Muscle of leg (tissue), 11 donors: Measurements from ENCODE around the gene POLR2C. TPM values are rescaled to one million over a fixed set of nuclear protein-coding genes. Genes with fewer than 3 reads are reported as not detected.
A peak's percentile ranks its signal among the peaks of the same experiment; 100 is the strongest.
"Not testable (repeated sequence)": the region's sequence is repeated elsewhere in the genome, so short reads cannot be mapped to it uniquely, and the experiment has no call there.

Experiments used
- DNase-seq: peaks from one replicate; pipeline ENCODE4 v3.0.0; 2013
- H3K27ac ChIP-seq: one replicate; pipeline ENCODE4 v1.5.1; 2013; ENCODE audit warnings: mild to moderate bottlenecking, low read length, control low read depth
- H3K27me3 ChIP-seq: one replicate; pipeline ENCODE4 v1.6.1; 2013; ENCODE audit warnings: low read length; ENCODE audit not compliant: control insufficient read depth, insufficient read depth
- H3K36me3 ChIP-seq: one replicate; pipeline ENCODE4 v1.6.1; 2013; ENCODE audit warnings: low read length; ENCODE audit not compliant: control insufficient read depth, insufficient read depth
- H3K4me1 ChIP-seq: one replicate; pipeline ENCODE4 v1.6.1; 2013; ENCODE audit warnings: low read length; ENCODE audit not compliant: control insufficient read depth, insufficient read depth
- H3K4me3 ChIP-seq: one replicate; pipeline ENCODE4 v1.5.1; 2013; ENCODE audit warnings: low read length, control low read depth
- H3K9me3 ChIP-seq: replicated peaks from 2 replicates; pipeline ENCODE4 v1.6.1; 2013; ENCODE audit warnings: low read depth, low read length; ENCODE audit not compliant: control insufficient read depth
- WGBS: methylation state at CpG from one replicate; pipeline ENCODE4 v1.1.5; 2013; ENCODE audit warnings: missing lambda C conversion rate; ENCODE audit not compliant: insufficient coverage; 5-methylcytosine and 5-hydroxymethylcytosine counted together
- polyA plus RNA-seq, 8 donors: library from polyadenylated mRNA; unstranded; fragments of 120-200 nt; gene quantifications; one replicate each; pipeline versions ENCODE4 v1.2.1 to v1.2.3, GENCODE V29; 2013; ENCODE audit warnings: inconsistent platforms in 1 of 8, low replicate concordance in 1 of 8; ENCODE audit not compliant: insufficient read length in 8 of 8, insufficient read depth in 1 of 8
- total RNA-seq: library from RNA; stranded (reverse); fragments of 120-200 nt; gene quantifications from one replicate; pipeline ENCODE4 v1.2.4, GENCODE V29; 2013

Gene POLR2C
- total and polyA plus RNA-seq, 9 donors = 44.3 to 56.7 (median 49.4) TPM

DNA sequence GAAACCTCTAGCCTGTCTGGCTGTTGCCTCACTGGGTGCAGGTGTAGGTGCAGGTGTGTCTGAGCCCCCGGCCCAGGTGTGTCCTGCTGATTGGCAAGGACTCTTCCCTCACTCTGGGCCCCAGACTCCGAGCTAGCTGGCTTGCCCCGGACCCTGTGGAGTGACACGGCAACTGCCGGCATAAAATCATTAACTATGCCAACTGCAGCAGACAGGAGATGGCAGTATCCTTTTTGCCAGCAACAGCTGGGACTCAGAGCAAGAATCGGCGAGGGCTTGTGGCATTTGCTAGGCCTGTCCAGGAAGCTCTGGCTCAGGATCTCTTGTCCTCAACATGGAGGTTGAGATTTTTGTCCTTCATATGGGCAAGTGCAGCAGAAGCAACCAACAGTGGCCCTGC, 36.1 kb upstream of the POLR2C start:
- peaks cover 31% of the 10 kb centered on the region for H3K4me1 ChIP-seq
- H3K27me3 ChIP-seq = no peaks in the 10 kb centered on the region
- H3K27ac ChIP-seq = peak overlapping the region; percentile 62
- peak; percentile 80 for DNase-seq
- H3K4me3 ChIP-seq = no peak overlapping the region
- H3K36me3 ChIP-seq = peaks cover 36% of the 10 kb centered on the region
- 79% methylated on average over 7 of the region's 7 CpGs for WGBS
- no peaks in the 10 kb centered on the region for H3K9me3 ChIP-seq

DNA sequence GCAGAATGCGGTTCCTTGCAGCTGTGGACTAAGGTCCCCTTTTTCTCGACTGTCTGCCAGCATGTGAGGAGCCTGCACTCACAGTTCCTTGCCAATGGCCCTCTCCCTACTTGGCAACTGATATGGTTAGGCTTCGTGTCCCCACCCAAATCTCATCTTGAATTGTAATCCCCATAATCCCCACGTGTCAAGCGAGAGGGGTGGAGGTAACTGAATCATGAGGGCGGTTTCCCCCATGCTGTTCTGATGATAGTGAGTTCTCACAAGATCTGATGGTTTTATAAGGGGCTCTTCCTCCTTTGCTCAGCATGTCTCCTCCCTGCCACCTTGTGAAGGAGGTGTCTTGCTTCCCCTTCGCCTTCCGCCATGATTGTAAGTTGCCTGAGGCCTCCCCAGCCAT, 35.2 kb upstream of the POLR2C start:
- WGBS = 100% methylated on average over 1 of the region's 8 CpGs
- no peak for DNase-seq
- peaks cover 43% of the 10 kb centered on the region for H3K36me3 ChIP-seq

DNA sequence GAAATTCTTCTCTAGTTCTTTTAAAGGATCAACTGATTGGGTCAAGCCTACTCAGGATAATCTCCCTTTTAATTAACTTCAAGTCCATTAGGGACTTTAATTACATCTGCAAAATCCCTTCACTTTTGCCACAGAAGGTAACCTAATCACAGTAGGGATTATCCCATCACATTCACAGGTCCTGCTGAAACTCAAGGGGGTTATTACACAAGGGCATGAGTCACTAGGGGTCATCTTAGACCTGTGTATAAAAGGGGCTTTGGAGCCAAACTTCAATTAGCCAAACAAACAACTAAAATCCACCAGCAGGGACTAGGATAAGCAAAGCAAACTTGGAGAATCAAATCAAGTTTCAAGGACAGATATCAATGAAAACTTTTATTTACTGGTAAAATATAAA, 34.7 kb upstream of the POLR2C start:
- Histone ChIP-seq H3K27me3 (no peaks in the 10 kb centered on the region), H3K36me3 (peaks cover 49% of the 10 kb centered on the region), H3K4me3 (no peak overlapping the region), H3K27ac (no peak overlapping the region), H3K4me1 (peaks cover 22% of the 10 kb centered on the region), H3K9me3 (no peaks in the 10 kb centered on the region)
- DNase-seq = no peak

More for the DNA sequence above, 35.2 kb upstream of the POLR2C start:
- no peaks in the 10 kb centered on the region for H3K9me3 ChIP-seq
- H3K27ac ChIP-seq = no peak overlapping the region
- H3K4me3 ChIP-seq = no peak overlapping the region
- peaks cover 26% of the 10 kb centered on the region for H3K4me1 ChIP-seq
- no peaks in the 10 kb centered on the region for H3K27me3 ChIP-seq

DNA sequence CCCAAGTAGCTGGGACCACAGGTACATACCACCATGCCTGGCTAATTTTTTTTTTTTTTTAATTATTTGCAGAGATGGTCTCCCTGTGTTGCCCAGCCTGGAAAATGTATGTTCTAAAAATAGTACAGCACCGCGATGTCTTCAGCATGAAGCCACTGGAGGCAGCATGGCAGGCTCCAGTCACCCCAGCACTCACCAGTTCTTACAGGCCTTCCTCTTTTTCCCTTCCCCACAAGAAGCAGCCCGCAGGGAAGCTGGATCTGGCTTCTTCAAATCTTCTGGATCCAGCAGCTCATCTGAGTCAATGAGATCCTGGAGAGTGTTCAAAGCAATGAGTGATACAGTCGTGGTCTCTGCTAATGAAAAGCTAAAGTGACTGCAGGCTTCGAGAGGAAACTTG, 31.5 kb upstream of the POLR2C start:
- 95% methylated on average over 3 of the region's 5 CpGs for WGBS
- Histone ChIP-seq H3K27me3 (no peaks in the 10 kb centered on the region), H3K4me1 (peaks cover 11% of the 10 kb centered on the region), H3K4me3 (no peak overlapping the region), H3K9me3 (no peaks in the 10 kb centered on the region), H3K36me3 (peaks cover 75% of the 10 kb centered on the region), H3K27ac (no peak overlapping the region)
- no peak for DNase-seq

DNA sequence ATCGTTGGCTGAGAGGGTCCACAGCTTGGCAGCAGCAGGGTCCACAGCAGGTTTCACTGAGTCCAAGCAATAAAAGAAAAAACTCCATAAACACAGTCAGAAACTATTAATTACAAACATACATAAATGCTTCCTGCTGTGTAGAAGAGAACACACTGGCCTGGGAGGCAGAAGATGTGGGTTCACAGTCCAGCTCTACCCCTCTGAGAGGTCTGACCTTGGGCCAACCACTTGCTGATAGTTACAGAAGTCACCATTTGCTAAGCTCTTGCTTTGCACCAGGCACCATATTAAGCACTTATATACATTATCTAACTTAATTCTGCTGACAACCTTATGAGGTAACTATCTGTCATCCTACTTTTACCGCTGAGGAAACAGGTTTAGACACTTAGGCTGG, 30.0 kb upstream of the POLR2C start:
- H3K27ac ChIP-seq = no peak overlapping the region
- no peaks in the 10 kb centered on the region for H3K9me3 ChIP-seq
- 90% methylated on average over 2 of the region's 2 CpGs for WGBS
- no peak overlapping the region for H3K4me3 ChIP-seq
- H3K4me1 ChIP-seq = no peaks in the 10 kb centered on the region
- no peak for DNase-seq
- H3K27me3 ChIP-seq = no peaks in the 10 kb centered on the region
- peaks cover 84% of the 10 kb centered on the region for H3K36me3 ChIP-seq

DNA sequence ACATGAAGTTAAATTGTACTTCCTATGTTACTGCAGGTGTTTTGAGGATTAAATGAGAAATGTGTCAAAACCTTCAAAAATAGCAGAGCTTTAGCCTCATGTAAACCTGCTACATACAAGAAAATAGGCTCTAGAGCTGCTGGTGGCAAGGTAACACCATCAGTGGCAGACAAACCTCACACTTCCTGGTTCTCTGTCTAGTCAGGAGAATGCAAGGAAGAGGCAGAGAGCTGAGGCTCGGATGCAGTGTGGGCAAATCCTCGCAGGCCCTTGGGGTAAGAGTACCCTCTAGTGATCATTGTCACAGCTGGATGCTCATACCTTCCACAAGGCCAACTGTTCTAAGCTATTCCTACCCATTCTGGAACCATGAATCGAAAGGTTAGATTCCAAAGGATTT, 29.5 kb upstream of the POLR2C start:
- no peaks in the 10 kb centered on the region for H3K27me3 ChIP-seq
- H3K9me3 ChIP-seq = no peaks in the 10 kb centered on the region
- no peak overlapping the region for H3K27ac ChIP-seq
- H3K4me3 ChIP-seq = no peak overlapping the region
- WGBS = 90% methylated on average over 2 of the region's 3 CpGs
- H3K4me1 ChIP-seq = no peaks in the 10 kb centered on the region
- H3K36me3 ChIP-seq = peaks cover 81% of the 10 kb centered on the region
- DNase-seq = no peak

DNA sequence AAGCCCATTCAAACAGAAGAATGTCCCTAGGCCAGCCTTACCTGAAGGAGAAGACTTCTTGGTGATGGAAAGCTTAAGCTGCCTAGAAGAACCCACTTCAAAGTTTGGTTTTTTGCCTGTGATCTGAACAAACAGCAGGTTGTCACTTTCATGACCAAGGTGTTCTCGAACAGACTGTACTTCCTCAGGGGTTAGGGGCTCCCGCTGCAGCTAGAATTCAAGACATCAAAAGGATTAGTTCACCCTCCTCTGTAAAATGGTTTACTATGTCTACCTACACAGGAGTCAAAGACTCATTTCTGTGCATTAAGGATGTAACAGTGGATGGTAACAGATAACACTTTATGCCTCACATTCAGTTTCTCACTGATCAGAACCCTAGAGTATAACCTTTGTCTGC, 28.5 kb upstream of the POLR2C start:
- H3K9me3 ChIP-seq = no peaks in the 10 kb centered on the region
- H3K36me3 ChIP-seq = peaks cover 73% of the 10 kb centered on the region
- no peak overlapping the region for H3K4me3 ChIP-seq
- no peaks in the 10 kb centered on the region for H3K27me3 ChIP-seq
- DNase-seq = no peak
- 100% methylated on average over 1 of the region's 2 CpGs for WGBS
- no peak overlapping the region for H3K27ac ChIP-seq
- H3K4me1 ChIP-seq = no peaks in the 10 kb centered on the region

DNA sequence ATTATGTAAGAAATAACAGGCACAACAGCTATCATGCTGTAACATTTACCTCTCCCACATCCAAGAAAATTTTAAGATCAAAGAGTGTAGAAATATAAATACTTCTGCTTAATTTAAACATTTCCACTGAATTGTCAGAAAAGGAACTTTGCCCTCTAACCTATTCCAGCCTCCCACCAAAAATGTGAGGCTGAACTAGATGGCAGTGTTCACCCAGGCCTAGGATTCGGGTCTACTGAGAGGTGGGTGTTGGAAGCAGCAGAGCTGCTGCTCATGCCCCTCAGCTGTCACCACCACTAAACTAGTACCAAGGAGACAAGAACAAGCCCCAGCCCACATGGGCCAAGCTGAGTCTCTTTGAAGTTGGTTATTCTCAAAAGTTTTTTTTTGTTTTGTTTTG, 26.6 kb upstream of the POLR2C start:
- Histone ChIP-seq H3K27me3 (no peaks in the 10 kb centered on the region), H3K27ac (no peak overlapping the region), H3K9me3 (peaks cover 3% of the 10 kb centered on the region), H3K4me3 (no peak overlapping the region), H3K36me3 (peaks cover 73% of the 10 kb centered on the region), H3K4me1 (no peaks in the 10 kb centered on the region)
- no peak for DNase-seq
- no CpG with 5 or more reads among the region's 1 CpG for WGBS

DNA sequence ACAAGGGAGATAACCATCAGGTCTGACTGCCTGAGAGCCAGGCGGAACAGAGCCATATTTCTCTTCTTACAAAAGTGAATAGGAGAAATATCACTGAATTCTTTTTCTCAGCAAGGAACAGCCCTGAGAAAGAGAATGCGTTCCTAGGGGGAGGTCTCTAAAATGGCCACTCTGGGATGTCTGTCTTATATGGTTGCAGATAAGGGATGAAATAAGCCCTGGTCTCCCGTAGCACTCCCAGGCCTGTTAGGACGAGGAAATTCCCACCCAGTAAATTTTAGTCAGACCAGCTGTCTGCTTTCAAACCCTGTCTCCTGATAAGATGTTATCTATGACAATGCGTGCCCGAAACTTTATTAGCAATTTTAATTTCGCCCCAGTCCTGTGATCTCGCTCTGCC, 22.5 kb upstream of the POLR2C start:
- WGBS = 82% methylated on average over 3 of the region's 8 CpGs
- not testable (repeated sequence) for H3K27ac ChIP-seq, H3K4me3 ChIP-seq, H3K9me3 ChIP-seq, H3K27me3 ChIP-seq, DNase-seq, H3K4me1 ChIP-seq
- H3K36me3 ChIP-seq = peaks cover 41% of the 10 kb centered on the region

DNA sequence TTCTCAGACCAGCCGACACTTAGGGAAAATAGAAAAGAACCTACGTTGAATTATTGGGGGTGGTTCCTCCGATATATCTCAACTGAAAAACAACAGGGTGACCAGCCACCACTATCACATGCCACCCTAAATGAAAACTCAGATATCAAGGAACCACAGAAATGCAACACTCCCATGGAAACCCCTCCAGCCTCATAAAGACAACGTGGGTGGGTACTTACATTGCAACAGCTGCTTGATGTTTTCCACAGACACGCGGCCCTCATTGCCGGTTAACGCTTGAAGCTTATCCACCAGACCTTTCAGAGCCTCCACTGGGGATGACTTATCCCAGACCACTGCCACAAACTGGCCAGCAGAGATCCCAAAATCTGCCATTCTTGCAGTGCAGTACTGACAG, 21.9 kb upstream of the POLR2C start:
- DNase-seq, H3K4me3 ChIP-seq, H3K27me3 ChIP-seq, H3K9me3 ChIP-seq, H3K4me1 ChIP-seq, H3K27ac ChIP-seq: not testable (repeated sequence)
- WGBS = 95% methylated on average over 4 of the region's 8 CpGs
- peaks cover 36% of the 10 kb centered on the region for H3K36me3 ChIP-seq

DNA sequence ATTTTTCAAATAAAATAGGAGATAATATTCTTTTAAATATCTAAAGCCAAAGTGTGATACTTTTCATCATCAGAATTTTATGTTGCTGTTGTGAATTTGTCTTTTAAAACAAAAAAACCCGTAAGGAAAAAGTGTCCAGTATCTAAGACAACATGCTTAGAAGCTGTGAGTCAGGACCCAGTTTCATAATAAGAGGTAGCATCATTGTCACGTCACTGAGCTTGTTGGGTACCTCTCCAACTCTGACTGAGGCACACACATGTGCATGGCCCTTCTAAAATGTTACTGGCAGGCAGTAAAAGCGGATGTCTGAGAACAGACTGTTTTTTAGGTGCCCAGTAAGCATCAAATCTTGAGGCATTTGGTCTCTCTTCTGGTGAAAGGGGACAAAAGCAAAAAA, 17.8 kb upstream of the POLR2C start:
- Histone ChIP-seq H3K36me3 (peaks cover 14% of the 10 kb centered on the region), H3K4me1 (peaks cover 10% of the 10 kb centered on the region), H3K4me3 (no peak overlapping the region), H3K27ac (no peak overlapping the region), H3K9me3 (peaks cover 3% of the 10 kb centered on the region), H3K27me3 (no peaks in the 10 kb centered on the region)
- no peak for DNase-seq
- WGBS = 81% methylated on average over 3 of the region's 3 CpGs
